ENCODE data around the gene TUBA3E. TPM values are rescaled to one million over a fixed set of nuclear protein-coding genes. Genes with fewer than 3 reads are reported as not detected.
"Not testable (repeated sequence)": the region's sequence is repeated elsewhere in the genome, so short reads cannot be mapped to it uniquely, and the experiment has no call there.

TUBA3E gene
- total and polyA plus RNA-seq, 2 donors (not counting 3 experiments of a cell fraction or from before 2014, with no cell fraction given), result not detected

- CTCF ChIA-PET, result interaction anchor here (1.1 kb wide), 1 partner anchor 12 kb away, joined by 3 read pairs; the partner anchor contains the start of gene SMPD4
- H3K27ac ChIP-seq (ENCODE audit: insufficient read depth, low read depth, low read length); POLR2A ChIA-PET; H3K79me2 ChIP-seq (ENCODE audit: control insufficient read depth, insufficient read depth, low read length); H2AFZ ChIP-seq (ENCODE audit: low read depth, low read length); H3K9ac ChIP-seq (replicated peaks; ENCODE audit: extremely low read depth, insufficient read depth, low read length); H3K27me3 ChIP-seq (ENCODE audit: control insufficient read depth in 2 of 2, insufficient read depth in 2 of 2, low read length in 2 of 2); intact Hi-C loops (cut with micrococcal nuclease); BruUV-seq (replicated peaks); dilution Hi-C loops (cut with MboI; ENCODE audit: extremely low pct_ligation_motif_present, low sequenced_read_pairs); H4K20me1 ChIP-seq (replicated peaks; ENCODE audit: control insufficient read depth, extremely low read depth, insufficient read depth, low read length); H3K4me2 ChIP-seq (ENCODE audit: insufficient read depth, low read length); H3K4me3 ChIP-seq (replicated peaks in 1 of 3; ENCODE audit: insufficient read depth in 1 of 3, low read depth in 1 of 3, low read length in 3 of 3); H3K9me3 ChIP-seq (replicated peaks; ENCODE audit: control insufficient read depth, insufficient read depth, low read length); H3K4me1 ChIP-seq (ENCODE audit: control insufficient read depth, extremely low read depth, insufficient read depth, low read length); H3K9me1 ChIP-seq (replicated peaks; ENCODE audit: control insufficient read depth, extremely low read depth, insufficient read depth, low read length): not testable (repeated sequence)
- peaks cover 11 to 26% of the 10 kb centered on the region in 2 experiments for H3K36me3 ChIP-seq (ENCODE audit: control insufficient read depth in 2 of 2, extremely low read depth in 1 of 2, insufficient read depth in 2 of 2, low read length in 2 of 2)
- TF ChIP-seq FOS (IDR thresholded peaks at IDR 0.05; ENCODE audit: borderline replicate concordance, insufficient read depth, low read length), result peak; percentile 13
- FAIRE-seq, result peak; percentile 91
- peak; percentile 3 for DNase-seq (ENCODE audit: low read depth, low spot score)
Observed at GRCh38 chr2:130169163-130169562, 29.1 kb downstream of the TUBA3E start.

- BruUV-seq (replicated peaks); CTCF ChIA-PET: not testable (repeated sequence)
Observed at GRCh38 chr2:130166611-130167010, 31.6 kb downstream of the TUBA3E start.

More at GRCh38 chr2:130166611-130167010, 31.6 kb downstream of the TUBA3E start:
- H4K20me1 ChIP-seq (replicated peaks; ENCODE audit: control insufficient read depth, extremely low read depth, insufficient read depth, low read length); H3K9ac ChIP-seq (replicated peaks; ENCODE audit: extremely low read depth, insufficient read depth, low read length); H3K27ac ChIP-seq (ENCODE audit: insufficient read depth, low read depth, low read length); intact Hi-C loops (cut with micrococcal nuclease); DNase-seq (ENCODE audit: low read depth, low spot score); H3K79me2 ChIP-seq (ENCODE audit: control insufficient read depth, insufficient read depth, low read length); H3K9me1 ChIP-seq (replicated peaks; ENCODE audit: control insufficient read depth, extremely low read depth, insufficient read depth, low read length); H3K27me3 ChIP-seq (ENCODE audit: control insufficient read depth in 2 of 2, insufficient read depth in 2 of 2, low read length in 2 of 2); H3K4me3 ChIP-seq (replicated peaks in 1 of 3; ENCODE audit: insufficient read depth in 1 of 3, low read depth in 1 of 3, low read length in 3 of 3); H3K9me3 ChIP-seq (replicated peaks; ENCODE audit: control insufficient read depth, insufficient read depth, low read length); H2AFZ ChIP-seq (ENCODE audit: low read depth, low read length); H3K4me1 ChIP-seq (ENCODE audit: control insufficient read depth, extremely low read depth, insufficient read depth, low read length); dilution Hi-C loops (cut with MboI; ENCODE audit: extremely low pct_ligation_motif_present, low sequenced_read_pairs); POLR2A ChIA-PET; H3K4me2 ChIP-seq (ENCODE audit: insufficient read depth, low read length); FAIRE-seq: not testable (repeated sequence)
- peaks cover 6 to 29% of the 10 kb centered on the region in 2 experiments for H3K36me3 ChIP-seq (ENCODE audit: control insufficient read depth in 2 of 2, extremely low read depth in 1 of 2, insufficient read depth in 2 of 2, low read length in 2 of 2)

Measured in endothelial cell of umbilical vein (primary cell).